MM.1S (cell line): ENCODE results near the gene RAB37.

Source experiments
- DNase-seq: peaks from one replicate; pipeline ENCODE4 v3.0.0-alpha.2; 2015
- H2AFZ ChIP-seq: fragments of 300-600 bp; sonication (generic); 2 replicates; pipeline ENCODE4 v1.6.0; 2016; ENCODE audit warnings: antibody characterized with exemption, low read length
- H3F3A ChIP-seq: fragments of 300-600 bp; sonication (generic); 2 replicates; pipeline ENCODE4 v1.6.1; 2016; ENCODE audit warnings: mild to moderate bottlenecking, antibody characterized with exemption, low read length, moderate library complexity, mixed read lengths; ENCODE audit not compliant: insufficient read depth
- H3K27ac ChIP-seq: fragments of 300-600 bp; sonication (generic); 2 replicates; pipeline ENCODE4 v1.5.1; 2016; ENCODE audit warnings: mild to moderate bottlenecking, low read length
- H3K27me3 ChIP-seq: fragments of 300-600 bp; sonication (generic); replicated peaks from 2 replicates; pipeline ENCODE4 v1.6.0; 2016; ENCODE audit warnings: low read length; ENCODE audit not compliant: insufficient read depth
- H3K36me3 ChIP-seq: fragments of 300-600 bp; sonication (generic); replicated peaks from 2 replicates; pipeline ENCODE4 v1.6.1; 2016; ENCODE audit warnings: mild to moderate bottlenecking, low read length, mixed read lengths; ENCODE audit not compliant: insufficient read depth
- H3K4me1 ChIP-seq: fragments of 300-600 bp; sonication (generic); 2 replicates; pipeline ENCODE4 v1.6.1; 2016; ENCODE audit warnings: low read length, mixed read lengths
- H3K4me2 ChIP-seq: fragments of 300-600 bp; sonication (generic); 2 replicates; pipeline ENCODE4 v1.6.0; 2016; ENCODE audit warnings: low read depth, low read length
- H3K4me3 ChIP-seq: fragments of 300-600 bp; sonication (generic); 2 replicates; pipeline ENCODE4 v1.5.1; 2016; ENCODE audit warnings: low read length, mixed read lengths
- H3K79me2 ChIP-seq: fragments of 300-600 bp; sonication (generic); 2 replicates; pipeline ENCODE4 v1.6.1; 2016; ENCODE audit warnings: mixed run types, low read length, mixed read lengths
- H3K9ac ChIP-seq: fragments of 300-600 bp; sonication (generic); 2 replicates; pipeline ENCODE4 v1.6.1; 2016; ENCODE audit warnings: low read length, mixed read lengths
- H3K9me2 ChIP-seq: fragments of 300-600 bp; sonication (generic); replicated peaks from 2 replicates; pipeline ENCODE4 v1.6.1; 2016; ENCODE audit warnings: mild to moderate bottlenecking, low read length, mixed read lengths; ENCODE audit not compliant: insufficient read depth
- H3K9me3 ChIP-seq: fragments of 300-600 bp; sonication (generic); replicated peaks from 2 replicates; pipeline ENCODE4 v1.6.1; 2016; ENCODE audit warnings: mild to moderate bottlenecking, low read length, mixed read lengths; ENCODE audit not compliant: insufficient read depth
- H4K20me1 ChIP-seq: fragments of 300-600 bp; sonication (generic); 2 replicates; pipeline ENCODE4 v1.6.1; 2016; ENCODE audit warnings: mild to moderate bottlenecking, low read length, moderate library complexity, mixed read lengths; ENCODE audit not compliant: insufficient read depth
- EZH2 ChIP-seq: fragments of 300-600 bp; sonication (generic); optimal IDR thresholded peaks from 2 replicates; pipeline ENCODE3; 2017; ENCODE audit warnings: low read depth, mild to moderate bottlenecking, antibody characterized with exemption, low read length, mixed read lengths
- EZH2phosphoT487 ChIP-seq: fragments of 300-600 bp; sonication (generic); IDR thresholded peaks from 2 replicates; pipeline ENCODE4 v1.6.1; 2018; ENCODE audit warnings: antibody characterized with exemption, low read length
- TF ChIP-seq, protein P1 (sequence below): fragments of 300-600 bp; sonication (generic); IDR thresholded peaks from 2 replicates; pipeline ENCODE4 v1.5.1; 2016; ENCODE audit warnings: antibody characterized with exemption, low read length, mixed read lengths

Gene RAB37

DNA sequence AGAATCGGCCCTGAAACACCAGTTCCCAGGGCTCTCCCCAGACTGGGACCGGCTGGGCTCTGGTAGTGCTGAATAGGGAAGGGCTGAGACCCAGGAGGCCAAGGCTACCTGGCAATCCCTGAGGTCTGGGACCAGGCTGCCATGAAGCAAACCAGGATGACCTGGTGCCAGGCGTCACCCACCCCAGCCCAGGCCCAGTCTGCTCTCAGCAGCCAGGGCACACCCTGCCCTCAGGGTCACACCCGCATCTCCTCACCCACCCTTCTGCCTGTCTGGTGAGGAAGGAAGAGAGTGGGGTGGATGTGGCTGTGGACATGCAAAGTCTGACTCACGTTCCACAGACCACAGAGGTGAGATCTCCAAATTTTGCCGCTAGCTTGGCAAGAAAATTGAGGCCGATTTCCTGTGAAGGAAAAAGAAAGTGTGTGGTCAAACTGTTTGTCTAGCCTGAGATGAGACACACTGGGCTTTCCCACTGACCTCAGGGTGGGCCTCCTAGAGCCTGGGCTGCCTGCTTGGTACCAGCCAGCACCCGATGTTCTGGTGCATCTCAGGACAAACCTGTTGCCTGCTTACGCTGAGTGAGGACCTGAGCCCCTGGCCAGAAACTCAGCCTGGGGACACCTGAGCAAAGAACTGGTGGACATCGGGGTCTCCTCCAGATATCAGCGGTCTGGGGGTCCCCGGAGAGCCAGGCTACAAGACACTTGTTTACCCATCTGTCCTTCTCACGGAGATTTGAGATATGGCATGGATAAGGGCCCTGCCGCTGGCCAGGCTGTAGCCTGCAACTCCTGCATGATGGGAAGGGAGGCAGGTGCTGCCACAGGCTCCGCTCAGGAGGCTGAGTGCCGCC is 6.3 kb upstream of the RAB37 start:
- H3K4me1 ChIP-seq, result 0 out of 2 replicates have a peak, but pooled peaks cover 4% of the 10 kb centered on the region
- H3K9me2 ChIP-seq, result no peaks in the 10 kb centered on the region
- no peaks in the 10 kb centered on the region for H3K36me3 ChIP-seq
- H2AFZ ChIP-seq, result no peak overlapping the region
- no peaks in the 10 kb centered on the region for H3K9me3 ChIP-seq
- H3F3A ChIP-seq, result no peaks in the 10 kb centered on the region
- no peaks in the 10 kb centered on the region for H4K20me1 ChIP-seq
- no peak for DNase-seq
- no peak overlapping the region for H3K27ac ChIP-seq
- no peak overlapping the region for H3K4me2 ChIP-seq
- H3K9ac ChIP-seq, result no peak overlapping the region
- TF ChIP-seq, protein P1, sequence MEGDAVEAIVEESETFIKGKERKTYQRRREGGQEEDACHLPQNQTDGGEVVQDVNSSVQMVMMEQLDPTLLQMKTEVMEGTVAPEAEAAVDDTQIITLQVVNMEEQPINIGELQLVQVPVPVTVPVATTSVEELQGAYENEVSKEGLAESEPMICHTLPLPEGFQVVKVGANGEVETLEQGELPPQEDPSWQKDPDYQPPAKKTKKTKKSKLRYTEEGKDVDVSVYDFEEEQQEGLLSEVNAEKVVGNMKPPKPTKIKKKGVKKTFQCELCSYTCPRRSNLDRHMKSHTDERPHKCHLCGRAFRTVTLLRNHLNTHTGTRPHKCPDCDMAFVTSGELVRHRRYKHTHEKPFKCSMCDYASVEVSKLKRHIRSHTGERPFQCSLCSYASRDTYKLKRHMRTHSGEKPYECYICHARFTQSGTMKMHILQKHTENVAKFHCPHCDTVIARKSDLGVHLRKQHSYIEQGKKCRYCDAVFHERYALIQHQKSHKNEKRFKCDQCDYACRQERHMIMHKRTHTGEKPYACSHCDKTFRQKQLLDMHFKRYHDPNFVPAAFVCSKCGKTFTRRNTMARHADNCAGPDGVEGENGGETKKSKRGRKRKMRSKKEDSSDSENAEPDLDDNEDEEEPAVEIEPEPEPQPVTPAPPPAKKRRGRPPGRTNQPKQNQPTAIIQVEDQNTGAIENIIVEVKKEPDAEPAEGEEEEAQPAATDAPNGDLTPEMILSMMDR, result no peak
- TF ChIP-seq EZH2phosphoT487 (no peak), EZH2 (no peak)
- no peaks in the 10 kb centered on the region for H3K79me2 ChIP-seq
- H3K27me3 ChIP-seq, result no peaks in the 10 kb centered on the region
- H3K4me3 ChIP-seq, result no peak overlapping the region

DNA sequence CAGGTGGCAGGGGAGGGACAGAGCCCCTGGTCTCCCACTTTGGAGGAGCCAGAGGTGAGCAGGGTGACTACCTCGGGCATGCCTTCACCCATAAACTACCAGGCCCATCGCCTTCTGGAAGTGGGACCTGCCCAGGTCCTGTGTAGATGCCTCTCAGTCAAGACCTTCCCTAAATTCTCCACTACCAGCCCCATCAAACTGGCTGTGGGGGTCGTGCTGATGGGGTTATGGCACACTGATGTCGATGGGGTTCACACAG is 5.8 kb upstream of the RAB37 start:
- 0 out of 2 replicates have a peak, but pooled peaks cover 4% of the 10 kb centered on the region for H3K4me1 ChIP-seq

DNA sequence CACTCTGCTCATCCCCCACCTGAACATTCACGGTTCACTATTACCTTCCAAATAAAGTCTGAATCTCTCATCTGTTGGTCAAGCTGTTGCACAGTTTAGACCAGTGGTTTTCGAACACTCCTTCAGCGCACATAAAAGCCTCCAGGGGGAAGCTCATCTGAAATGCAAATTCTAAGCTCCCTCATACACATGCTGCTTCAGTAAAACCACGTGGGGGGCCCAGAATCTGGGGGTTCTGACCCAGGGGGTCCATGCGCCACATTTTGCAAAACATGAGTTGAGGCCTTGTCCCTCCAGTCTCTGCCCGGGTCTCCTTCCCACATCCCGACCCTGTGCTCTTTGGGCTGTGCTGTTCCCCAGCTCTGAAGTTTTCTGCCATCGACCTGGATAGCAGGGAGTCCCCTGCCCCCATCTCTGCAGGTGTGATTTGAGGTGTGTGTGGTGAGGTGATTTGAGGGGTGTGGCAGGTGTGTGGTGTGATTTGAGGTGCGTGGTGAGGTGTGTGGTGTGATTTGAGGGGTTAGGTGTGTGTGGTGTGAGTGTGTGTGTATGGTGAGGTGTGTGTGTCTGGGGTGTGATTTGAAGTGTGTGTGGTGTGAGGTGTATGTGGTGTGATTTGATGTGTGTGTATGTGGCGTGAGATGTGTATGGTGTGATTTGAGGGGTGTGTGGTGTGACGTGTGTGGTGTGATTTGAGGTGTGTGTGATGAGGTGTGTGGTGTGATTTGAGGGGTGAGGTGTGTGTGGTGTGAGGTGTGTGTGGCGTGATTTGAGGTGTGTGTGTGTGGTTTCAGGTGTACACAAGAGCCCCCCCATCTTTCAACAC is 4.8 kb upstream of the RAB37 start:
- no peak for DNase-seq

More for the DNA sequence above, 5.8 kb upstream of the RAB37 start:
- Histone ChIP-seq H3K4me3 (no peak overlapping the region), H3K4me2 (no peak overlapping the region), H3K9ac (no peak overlapping the region), H3K79me2 (no peaks in the 10 kb centered on the region), H3K36me3 (no peaks in the 10 kb centered on the region), H4K20me1 (no peaks in the 10 kb centered on the region), H3K27ac (no peak overlapping the region), H3F3A (no peaks in the 10 kb centered on the region), H3K9me2 (no peaks in the 10 kb centered on the region), H3K27me3 (no peaks in the 10 kb centered on the region; the same call in 1 of the 2 replicates), H3K9me3 (no peaks in the 10 kb centered on the region), H2AFZ (no peak overlapping the region)
- TF ChIP-seq EZH2phosphoT487 (no peak), EZH2 (no peak)
- TF ChIP-seq, protein P1, result no peak
- DNase-seq, result no peak

More for the DNA sequence above, 4.8 kb upstream of the RAB37 start:
- no peak overlapping the region for H3K27ac ChIP-seq
- H3K9ac ChIP-seq, result no peak overlapping the region
- no peaks in the 10 kb centered on the region for H3K79me2 ChIP-seq
- TF ChIP-seq EZH2, result no peak
- no peak overlapping the region for H3K4me3 ChIP-seq
- no peaks in the 10 kb centered on the region for H4K20me1 ChIP-seq
- H3K9me3 ChIP-seq, result no peaks in the 10 kb centered on the region
- H3K4me1 ChIP-seq, result 0 out of 2 replicates have a peak, but pooled peaks cover 4% of the 10 kb centered on the region
- H3K9me2 ChIP-seq, result no peaks in the 10 kb centered on the region
- no peaks in the 10 kb centered on the region for H3K36me3 ChIP-seq
- no peaks in the 10 kb centered on the region for H3F3A ChIP-seq
- H3K4me2 ChIP-seq, result no peak overlapping the region
- no peaks in the 10 kb centered on the region; the same call in 1 of the 2 replicates for H3K27me3 ChIP-seq
- H2AFZ ChIP-seq, result no peak overlapping the region
